Ramos (cell line): Measurements from ENCODE around the gene TMEM132C.

Experiments
- in situ Hi-C: fragments of 300-500 bp; cut with MboI; formaldehyde crosslinking; loops from one replicate; pipeline ENCODE4 v1.14.3; 2022; ENCODE audit warnings: low sequenced_read_pairs; ENCODE audit not compliant: unreplicated experiment

The TMEM132C gene

DNA sequence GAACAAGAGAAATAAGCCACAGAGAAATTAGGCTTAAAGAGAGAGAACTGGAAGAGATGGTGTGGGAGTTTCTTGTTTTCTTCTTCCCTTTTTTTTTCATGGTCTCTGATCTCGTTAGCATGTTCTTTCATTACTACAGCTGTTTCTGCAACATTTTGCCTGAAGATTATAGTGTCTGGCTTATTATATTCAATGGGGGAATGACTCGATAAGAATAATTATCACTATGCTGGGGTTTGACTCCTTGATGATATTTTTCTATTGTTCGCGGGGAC, 70.0 kb downstream of the TMEM132C start:
- in situ Hi-C loops: no loop called here

DNA sequence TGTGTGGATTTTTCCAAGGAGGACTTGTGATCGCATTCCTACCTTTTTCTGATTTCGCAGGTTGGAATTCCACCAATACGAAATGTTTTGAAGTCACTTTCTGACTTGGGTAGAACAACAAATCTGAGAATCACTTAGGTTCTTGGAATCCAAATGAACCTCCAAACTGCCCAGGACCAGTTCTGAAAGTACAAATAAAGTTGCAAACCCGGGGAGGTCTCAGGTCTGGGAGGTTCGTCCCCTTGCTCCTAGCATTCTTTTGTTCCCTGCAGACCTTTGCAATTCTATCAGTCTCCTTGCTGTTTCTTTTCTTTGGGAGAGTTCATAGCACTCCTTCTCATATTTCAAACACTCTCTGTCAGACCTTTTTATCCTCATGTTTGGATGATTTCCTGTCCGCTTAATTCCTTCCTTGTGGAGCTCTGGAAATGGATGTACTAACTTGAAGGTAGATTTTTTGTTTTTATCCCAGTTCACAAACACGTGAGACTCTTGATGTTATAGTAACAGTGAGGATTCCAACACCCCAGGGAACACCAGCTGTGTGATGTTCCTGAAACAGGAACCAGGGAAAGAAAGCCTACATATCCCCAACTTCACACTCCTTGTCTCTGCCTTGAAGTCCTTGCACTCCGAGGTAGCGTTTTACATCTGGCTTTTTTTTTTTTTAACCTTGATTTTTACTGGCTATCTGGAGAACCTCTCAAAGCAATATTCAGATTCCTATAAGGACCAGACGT, 70.6 kb downstream of the TMEM132C start:
- in situ Hi-C loops: no loop called here

DNA sequence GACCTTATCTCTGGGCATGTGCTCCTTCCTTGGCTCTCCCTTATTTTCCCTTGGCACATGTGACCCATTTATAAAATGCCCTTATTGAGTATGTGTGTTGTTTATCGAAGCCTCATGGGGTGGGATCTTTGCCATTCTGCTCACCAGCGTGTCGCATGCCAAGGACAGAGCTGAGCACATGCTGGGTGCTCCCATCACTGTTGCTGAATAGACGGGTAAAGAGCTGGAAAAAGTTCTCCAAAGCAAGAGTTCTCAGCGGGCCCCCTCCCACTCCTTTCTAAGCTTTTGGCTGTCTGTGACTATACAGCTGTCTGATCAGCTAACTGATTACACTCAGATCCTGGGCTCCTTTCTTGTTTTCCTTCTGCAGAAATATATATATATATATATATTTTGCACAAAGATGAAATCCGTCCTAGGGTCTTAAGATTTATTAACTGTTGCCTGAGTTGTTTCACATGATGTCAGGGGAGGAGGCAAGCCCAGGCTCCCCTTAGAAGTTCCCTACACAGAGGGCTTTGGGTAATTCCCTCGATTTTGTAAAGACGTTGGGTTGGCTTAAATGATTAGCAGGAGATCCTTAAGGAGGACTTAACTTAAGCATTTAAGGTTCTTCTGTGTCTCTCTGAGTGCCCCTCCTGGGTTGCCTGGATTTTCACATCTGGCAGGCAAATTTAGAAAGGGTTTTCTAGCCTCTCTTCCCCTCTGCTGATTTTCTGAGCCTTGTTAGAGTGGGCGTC, 71.6 kb downstream of the TMEM132C start:
- in situ Hi-C loops: no loop called here

DNA sequence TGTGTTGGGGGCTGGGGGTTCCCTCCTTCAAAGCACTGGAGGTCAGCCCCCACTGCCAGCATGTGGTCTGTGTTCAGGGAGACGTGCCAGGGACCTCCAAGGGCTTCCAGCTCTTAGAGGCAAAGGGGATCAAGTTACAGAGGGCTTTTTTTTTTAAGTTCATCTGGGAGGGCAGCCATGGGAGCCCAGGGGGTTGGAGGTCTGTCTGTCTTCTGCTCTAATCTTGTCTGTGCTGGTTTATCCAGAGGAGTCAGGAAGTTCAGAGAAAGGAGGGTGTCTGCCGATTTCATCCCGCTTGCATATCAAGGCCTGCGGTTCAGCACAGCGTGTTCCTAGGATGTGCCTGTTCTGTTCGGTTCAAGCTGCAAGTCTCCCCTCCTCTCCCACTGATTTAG, 72.2 kb downstream of the TMEM132C start:
- in situ Hi-C loops: no loop called here

DNA sequence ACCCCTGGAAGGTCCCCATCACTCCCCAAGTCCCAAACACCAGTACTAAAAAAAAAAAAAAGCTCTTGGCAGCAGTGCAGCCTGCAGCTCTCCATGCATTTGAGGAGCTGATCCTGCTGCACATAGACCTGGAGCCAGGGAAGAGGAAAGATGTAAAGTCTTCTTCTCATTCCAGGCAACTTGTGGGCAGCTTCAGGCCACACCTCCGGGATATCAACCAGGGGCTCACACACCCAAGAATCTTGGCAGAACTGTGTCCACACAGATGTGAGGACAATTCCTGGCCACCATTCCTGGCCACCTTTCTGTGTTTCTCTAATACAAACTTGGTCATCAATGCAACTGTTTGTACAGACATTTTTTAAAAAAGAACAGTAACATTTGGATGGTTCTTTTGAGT, 72.7 kb downstream of the TMEM132C start:
- in situ Hi-C loops: no loop called here

DNA sequence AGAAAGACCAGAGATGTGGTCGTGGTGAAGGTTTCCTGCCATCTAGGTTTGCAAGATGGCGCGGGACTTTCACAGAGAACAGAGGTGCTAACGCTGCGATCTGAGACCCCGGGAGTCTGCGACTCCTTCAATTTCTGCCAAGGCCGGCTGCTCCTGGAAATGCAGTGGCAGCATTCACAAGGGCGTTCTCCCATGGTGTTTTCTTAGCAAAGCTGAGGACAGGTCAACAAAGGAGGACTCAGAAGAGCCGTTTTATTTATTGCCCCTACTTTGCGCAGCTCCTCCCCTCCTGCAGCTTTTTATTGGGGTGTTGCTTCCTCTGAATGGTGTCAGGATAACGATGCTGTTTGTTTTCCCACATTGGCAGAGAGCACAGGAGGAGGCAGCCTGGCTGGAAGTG, 86.3 kb downstream of the TMEM132C start:
- in situ Hi-C loops: no loop called here

DNA sequence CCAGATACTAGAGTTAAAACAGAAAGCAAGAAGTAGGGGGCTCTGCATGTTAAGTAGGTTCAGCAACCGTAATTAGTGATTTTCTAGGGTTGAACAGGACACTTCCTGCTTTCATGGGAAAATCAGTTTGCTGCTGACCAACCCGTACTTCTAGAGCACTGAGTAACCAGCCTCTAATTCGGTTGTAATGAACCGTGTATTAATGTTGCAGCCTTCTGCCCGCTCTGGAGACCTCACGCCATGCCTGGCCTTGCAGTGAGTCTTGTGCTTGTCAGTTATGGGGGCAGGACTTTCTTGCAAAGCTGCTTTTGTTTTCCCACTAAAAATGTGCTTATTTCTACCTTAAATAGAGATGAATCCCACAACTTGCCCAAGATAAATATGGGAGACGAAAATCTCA, 89.6 kb downstream of the TMEM132C start:
- in situ Hi-C loops: no loop called here

DNA sequence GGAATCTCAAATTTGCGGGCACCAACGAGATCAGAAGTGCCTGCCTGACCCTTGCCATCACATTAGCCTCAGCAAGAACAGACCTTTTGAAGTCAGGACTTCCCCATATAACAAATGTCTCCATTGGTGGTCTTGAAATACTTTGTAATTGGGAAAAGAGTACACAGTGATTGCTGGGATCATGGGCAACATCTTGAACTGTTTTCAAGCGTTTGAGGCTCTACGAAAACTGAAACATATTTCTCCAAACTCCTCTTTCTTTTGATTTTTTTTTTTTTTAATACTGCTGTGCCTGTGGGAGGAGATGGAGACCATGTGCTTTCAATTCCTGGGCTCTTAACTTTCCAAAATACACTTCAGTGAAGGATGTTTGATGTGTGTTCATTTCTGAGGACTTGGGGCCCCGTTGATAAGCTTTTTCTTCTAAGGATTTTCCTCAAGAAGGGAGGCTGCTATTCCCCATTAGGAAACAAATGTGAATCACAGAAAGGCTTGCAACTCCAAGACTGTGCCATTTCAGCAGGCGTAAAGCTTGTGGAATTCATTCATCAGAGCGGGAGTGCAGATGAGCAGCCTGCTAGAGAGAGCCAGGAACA, 94.5 kb downstream of the TMEM132C start:
- in situ Hi-C loops: no loop called here

DNA sequence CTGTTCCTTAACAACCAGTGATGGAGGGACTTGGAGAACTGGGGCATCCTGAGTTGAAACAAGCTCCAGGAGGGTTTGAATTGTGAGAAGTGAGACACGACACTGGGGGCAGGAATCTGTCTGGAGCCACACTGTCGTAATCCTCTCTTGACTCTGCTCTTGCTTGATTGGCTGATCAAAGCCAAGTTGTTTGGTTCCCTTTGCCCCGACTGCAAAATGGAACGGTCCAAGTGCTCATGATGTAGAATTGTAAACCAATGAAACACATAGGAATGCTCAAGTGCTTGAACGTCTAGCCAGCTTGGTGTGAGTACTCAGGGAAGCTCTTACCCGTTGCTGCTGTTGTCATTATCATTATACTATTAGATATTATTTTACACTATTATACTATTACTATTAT, 98.1 kb downstream of the TMEM132C start:
- in situ Hi-C loops: no loop called here

DNA sequence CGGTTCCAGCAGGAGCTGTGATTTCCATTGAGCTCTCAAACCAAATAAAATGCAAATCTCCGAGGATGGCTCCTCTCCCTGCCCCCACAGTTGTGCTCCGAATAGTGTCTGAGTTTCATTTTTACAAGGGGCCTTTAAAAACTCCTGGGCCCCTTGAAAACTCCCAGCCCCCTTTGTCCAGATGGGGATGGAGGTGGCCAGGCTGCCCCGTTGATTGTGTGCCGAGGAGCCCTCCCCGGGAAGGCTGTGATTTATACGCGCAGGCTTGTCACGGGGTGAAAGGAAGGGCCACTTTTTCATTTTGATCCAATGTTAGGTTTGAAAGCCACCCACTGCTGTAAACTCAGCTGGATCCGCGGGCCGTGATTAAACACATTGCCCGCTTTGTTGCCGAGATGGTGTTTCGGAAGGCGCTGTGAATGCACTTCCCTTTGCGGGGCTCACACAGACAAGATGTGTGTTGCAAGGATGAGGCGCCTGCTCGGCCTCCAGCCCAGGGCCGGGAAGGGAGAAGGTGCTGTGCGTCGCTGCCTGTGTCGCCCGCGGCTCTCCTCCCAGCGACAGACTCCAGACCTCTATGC, 98.8 kb downstream of the TMEM132C start:
- in situ Hi-C loops: no loop called here

DNA sequence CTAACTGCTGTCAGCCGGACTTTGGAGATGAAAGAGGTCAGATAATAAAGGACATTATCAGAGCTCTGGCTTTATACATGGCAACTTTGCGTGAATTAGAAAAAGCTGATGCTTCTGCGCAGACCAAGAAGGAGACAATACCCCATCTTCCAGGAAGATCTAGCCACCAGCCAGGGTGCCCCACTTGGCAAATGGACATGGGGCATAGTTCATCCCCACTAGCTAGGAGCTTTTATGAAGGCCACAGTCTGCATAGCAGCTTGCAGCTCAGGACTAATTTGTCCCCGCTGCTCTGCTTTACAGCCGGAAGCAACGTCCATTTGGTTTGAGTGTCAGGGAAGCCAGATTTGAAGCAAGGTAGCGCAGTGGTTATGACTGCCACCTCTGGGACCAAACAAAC, 101.0 kb downstream of the TMEM132C start:
- in situ Hi-C loops: no loop called here

DNA sequence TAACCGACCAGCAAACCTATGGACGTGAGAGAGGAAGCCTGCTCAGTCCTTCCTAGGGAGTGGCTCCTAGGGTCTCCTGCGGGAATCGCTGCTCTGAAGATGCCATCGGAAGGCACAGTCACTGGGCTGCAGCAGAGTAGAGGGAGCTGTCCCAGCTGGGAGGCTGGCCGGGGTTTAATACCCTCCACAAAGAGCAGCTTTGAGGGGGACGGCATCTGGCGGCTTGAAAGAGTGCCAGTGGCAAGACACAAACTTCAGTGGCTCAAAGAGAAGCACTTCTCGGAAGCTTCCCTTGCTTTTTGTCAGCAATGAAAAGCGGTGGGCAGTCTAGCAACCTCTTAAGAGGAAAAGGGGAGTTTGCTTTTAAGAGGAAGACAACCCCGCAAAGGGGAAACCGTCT, 114.6 kb downstream of the TMEM132C start:
- in situ Hi-C loops: no loop called here

DNA sequence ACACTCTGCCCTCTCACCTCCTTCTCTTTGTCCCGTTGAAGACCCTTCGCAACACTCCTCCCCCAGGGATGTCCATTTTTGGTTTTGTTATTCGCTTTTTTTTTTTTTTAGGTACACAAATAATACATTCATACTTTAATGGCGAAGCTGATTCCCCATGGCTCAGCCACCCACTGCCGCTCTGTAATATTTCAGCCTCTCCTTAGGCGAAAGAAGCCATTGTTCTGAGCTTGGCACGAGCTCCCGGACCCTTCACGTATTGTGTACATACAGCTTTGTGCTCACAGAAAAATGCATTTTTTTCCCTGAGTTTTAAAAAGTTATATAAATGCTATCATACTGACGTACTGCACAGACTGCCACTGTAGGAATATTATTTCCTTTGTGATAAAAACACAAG, 115.0 kb downstream of the TMEM132C start:
- in situ Hi-C loops: no loop called here

DNA sequence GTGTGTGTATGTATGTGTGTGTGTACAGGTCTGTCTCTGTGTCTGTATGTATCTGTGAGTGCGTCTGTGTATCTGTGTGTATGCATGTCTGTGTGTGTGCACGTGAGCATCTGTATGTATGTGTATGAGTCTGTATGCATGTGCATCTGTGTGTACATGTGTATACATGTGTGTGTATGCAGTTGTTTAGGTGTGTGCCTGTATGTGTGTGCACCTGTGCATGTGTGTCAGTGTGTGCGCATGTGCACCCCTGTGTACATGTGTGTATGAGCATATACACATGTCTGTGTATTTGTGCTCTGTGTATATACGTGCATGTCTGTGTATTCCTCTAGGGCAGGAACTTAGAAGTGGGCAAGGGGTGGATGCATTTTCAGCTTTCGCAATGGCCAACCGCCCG, 116.0 kb downstream of the TMEM132C start:
- in situ Hi-C loops: no loop called here

DNA sequence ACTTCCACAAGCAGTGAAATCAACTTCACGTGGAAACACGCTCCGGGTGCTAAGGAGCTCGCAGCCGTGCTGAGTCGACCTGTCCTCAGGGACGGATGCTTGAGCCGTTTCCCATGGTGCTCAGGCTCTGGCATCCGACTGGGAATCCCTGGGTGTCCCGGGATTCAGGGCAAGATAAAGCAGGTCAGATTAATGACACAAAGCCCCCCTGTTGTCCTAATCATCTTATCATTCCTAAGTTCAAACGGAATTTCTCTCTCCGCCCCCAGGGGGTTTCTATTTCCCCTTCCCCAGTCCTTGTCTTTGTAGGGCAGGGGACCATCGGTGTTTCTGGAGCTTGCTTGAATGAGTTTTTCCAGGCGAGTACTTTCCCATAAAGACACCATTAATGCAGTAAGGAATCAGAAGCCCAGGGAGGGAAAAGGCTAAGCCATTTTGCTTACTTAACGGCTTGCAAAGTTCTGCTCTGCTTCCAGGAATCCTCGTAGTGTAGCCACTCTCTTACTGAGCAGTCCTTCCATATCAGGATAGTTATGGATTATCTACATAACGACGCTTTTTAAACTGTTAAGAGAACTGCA, 116.5 kb downstream of the TMEM132C start:
- in situ Hi-C loops: no loop called here

DNA sequence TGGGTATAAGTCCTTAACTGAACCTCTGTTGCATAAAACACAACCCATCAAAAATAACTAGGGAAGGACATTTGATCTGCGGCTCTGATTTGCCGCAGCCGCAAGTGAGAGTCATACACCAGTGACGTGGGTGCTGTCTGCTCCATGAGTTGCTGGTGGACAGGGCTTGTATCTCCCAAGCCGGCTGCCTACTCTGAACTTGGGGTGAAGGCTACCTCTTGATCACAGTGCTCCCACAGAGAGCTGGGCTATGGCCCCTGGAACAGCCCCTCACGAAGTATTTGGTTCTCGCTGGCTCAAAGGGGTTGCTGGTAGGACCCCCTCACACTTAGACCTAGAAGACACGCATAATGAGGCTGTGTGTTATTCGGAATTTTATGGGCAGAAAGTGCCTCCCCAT, 118.8 kb downstream of the TMEM132C start:
- in situ Hi-C loops: no loop called here

DNA sequence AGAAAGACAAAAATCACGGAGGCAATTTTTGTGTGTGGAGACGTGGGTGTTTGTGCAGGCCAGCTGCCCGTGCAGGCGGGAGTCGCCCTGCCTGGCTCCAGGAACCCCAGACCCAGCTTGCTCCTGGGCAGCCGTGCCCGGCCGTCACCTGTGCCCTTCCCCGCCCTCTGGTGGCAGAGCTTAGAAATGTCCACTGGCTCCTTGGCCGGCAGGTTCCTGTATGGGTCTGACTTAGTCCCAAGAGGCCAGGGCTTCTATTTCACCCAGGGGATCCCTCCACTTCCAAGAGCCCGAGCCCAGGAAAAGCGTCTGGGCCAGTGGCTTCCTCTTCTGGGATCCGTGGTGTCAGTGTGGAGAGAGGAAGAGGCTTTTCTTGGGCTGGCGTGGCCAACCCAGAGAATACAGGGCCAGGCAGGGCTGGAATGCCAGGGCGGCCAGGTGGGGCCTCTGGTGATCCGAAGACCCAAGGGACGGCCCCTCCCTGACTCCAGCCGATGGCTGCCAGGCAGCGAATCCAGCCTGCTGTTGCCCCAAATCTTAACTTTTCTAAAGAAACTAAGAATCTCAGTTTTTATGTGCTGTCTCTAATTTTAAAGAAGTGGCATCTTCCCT, 120.9 kb downstream of the TMEM132C start:
- in situ Hi-C loops: no loop called here

DNA sequence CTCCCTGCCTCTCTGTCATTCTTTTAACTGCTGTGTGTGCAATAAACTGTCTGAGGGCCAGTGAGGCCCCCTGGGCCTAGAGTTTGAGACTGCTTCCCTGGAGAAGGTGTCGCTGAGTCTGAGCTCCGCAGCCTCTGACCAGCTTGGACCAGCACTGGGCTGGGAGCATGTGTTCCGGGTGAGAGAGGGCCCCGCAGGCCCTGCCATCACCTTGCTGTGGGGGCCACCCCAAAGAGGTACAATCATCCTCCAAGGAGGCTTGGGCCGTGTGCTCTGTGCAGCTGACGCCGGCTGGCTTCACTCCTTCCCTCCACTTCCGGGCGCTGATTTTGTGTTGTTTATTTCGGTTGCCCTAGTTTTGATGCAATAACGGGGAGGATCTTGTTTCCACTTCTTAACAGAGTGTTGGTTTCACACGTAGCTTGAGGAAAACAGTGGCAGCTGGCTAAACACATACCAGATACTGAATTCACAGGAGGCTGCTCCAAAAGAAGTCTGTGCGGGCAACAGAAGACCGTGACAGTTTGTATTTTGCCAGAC, 121.6 kb downstream of the TMEM132C start:
- in situ Hi-C loops: no loop called here

DNA sequence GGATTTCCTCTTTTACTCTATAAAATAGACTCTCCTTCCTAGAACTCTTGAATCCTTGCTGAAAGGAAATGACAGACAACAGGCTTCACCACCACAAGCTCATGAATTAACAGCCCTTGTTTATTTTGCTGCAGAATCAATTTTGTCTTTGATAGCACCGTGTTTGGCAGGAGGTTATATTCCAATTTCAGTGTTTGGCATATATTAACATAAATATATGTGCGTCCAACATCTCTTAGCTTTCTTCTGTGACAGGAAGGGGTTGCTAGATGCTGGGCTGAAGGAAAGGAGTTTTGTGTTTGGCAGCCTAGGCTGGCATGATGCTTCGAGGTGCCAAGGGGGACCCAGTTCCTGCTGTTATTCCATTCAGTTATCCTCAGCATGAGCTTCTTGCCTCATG, 126.4 kb downstream of the TMEM132C start:
- in situ Hi-C loops: no loop called here

DNA sequence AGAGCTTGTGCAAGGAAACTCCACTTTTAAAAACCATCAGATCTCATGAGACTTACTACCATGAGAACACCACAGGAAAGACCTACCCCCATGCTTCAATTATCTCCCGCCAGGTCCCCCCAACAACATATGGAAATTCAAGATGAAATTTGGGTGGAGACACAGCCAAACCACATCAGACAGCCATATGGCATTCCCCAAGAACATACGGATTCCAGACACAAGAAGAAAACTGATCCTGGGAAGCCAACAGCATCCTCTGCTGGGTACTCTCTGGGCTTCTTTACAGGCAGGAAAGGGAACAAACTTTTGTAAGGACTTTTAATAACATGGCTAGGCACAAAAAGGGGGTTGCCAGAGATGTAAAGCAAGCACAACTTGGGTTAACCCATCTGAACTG, 127.2 kb downstream of the TMEM132C start:
- in situ Hi-C loops: no loop called here
